HG02623 (cell line): Measurements from ENCODE around the gene MAP3K21.

Experiments
- ATAC-seq: cut with Tn5 transposase; IDR thresholded peaks from one replicate; pipeline ENCODE4 v1.9.1; 2021; ENCODE audit warnings: moderate library complexity; ENCODE audit not compliant: unreplicated experiment

MAP3K21 gene

DNA sequence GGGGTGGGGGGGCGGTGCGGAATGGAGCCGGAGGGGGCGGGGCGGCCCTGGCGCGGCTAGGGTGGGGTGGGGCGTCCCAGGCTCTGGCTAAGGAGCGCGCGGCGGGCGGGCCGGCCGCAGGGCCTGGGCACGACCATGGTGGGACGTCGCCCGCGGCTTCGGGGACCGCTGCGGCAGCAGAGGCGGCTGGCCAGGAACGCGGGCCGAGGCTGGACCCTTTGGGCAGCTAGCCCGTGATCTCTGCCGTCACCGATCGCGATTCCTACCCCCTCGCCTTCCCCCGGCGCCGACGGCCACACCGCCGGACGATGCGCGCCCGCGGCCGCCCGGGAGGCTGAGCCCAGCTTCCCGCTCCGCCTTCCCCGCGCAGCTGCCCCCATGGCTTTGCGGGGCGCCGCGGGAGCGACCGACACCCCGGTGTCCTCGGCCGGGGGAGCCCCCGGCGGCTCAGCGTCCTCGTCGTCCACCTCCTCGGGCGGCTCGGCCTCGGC is at the start of gene MAP3K21:
Gene MAP3K21 (plus strand): TSS at position 74 of the 491 bp plus-strand sequence. CDS start 305 bp downstream, at position 379.
- peak; percentile 36 for ATAC-seq

- no peak for ATAC-seq
Observed at GRCh38 chr1:233278631-233279030, 48.9 kb upstream of the MAP3K21 start.

- no peak for ATAC-seq
Observed at GRCh38 chr1:233279971-233280370, 47.6 kb upstream of the MAP3K21 start.

GRCh38 chr1:233281711-233282581 is 45.6 kb upstream of the MAP3K21 start:
- ATAC-seq = peak; percentile 92

DNA sequence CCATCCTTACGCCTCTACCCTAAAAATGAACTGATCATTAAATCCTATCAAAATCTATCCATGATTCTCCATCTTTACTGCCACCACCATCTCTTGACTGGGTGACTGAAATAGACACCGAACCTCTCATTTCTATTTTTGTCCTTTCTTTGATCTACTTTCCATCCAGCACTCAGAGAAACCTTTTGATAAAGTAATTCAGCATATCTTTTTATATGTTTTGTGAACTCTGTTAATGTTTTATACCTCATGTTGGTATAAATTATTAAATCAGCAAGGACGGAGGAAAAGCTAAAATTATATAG is 45.0 kb upstream of the MAP3K21 start:
- ATAC-seq = no peak

DNA sequence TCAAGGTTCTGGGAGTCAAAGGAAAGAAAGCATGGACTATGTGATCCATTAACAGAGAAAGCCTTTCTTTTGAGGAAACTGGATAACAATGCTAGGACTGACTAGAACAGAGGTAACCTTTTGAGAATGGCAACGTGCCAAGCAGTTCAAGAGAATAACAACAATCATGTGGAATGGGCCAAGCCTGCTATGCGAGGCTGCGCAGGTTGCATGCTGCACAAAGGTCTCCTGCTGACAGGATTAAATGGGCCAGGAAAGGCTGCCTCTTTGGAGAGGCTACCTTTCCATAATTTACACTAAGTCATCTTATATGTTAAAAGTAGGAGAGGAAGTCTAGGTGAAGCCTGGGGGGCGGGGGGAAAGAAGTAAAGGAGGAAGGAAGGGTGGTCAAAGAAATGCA is 37.8 kb upstream of the MAP3K21 start:
- ATAC-seq = no peak

DNA sequence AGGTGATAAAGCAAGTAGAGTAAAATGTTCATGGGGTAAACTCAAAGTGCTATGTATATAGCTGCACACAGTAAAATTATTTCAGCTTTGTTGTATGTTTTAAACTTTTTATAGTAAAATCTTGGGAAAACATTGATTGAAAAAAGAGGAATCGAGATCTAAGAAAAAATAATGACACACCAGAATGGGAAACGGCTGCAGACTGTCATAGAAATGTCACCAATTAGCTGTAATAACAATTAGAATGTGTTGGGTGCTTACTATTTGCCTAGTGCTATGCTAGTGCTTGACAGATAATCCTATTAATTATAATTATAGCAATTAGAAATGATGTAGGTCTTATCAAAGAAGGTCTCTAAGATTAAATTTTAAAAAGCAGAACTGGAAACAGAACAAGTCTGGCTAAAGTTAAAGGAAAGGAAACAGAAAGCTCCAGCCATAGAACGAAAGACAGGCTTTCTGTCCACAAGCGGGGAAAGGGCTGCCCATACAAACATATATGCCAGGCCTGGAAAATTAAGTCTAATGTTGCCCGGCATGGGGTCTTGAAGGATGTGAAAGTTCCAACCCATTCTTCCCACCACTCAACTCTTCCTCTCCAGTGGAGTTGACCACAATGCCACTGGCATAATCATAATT is 37.0 kb upstream of the MAP3K21 start:
- no peak for ATAC-seq

DNA sequence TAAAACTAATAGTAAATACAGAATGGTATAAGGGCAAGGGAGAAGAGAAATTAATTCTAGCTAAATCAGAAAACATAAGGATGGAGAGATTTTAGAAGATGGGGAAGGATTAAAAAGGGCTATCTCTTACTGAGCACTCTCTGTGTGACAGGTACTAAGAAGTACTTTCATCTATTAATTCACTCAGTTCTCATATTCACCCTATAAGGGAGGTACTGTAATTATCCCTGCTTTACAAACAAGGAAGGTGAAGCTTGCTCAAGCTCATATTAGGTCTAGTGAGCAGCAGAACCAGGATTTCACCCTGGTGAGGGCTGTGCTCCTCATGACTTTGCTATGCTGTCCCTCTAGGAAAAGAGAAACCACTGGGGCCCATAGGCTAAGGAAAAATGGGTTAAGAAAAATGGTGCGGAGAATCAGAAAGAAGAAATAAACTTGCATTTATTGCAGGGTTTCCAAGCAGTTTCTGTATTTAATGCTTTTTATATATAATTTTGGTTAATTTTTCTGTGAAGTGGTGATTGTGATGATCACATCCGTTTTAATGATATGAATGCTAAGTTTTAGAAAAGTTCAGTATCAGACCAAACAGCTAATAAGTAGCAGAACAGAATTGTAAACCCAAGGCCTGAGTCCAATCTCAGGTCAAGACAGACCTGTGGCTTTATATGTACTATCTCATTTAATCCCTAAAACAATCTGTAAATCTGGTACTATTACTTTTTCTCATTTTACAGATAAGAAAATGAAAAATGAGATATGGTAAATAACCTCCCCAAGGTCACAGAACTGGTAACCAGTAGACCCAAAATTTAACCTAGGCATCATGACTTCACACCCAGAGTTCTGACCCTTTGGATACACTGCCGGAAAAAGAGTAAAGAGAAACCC is 33.7 kb upstream of the MAP3K21 start:
- no peak for ATAC-seq

GRCh38 chr1:233294913-233295236 is 32.6 kb upstream of the MAP3K21 start:
- peak; percentile 39 for ATAC-seq

DNA sequence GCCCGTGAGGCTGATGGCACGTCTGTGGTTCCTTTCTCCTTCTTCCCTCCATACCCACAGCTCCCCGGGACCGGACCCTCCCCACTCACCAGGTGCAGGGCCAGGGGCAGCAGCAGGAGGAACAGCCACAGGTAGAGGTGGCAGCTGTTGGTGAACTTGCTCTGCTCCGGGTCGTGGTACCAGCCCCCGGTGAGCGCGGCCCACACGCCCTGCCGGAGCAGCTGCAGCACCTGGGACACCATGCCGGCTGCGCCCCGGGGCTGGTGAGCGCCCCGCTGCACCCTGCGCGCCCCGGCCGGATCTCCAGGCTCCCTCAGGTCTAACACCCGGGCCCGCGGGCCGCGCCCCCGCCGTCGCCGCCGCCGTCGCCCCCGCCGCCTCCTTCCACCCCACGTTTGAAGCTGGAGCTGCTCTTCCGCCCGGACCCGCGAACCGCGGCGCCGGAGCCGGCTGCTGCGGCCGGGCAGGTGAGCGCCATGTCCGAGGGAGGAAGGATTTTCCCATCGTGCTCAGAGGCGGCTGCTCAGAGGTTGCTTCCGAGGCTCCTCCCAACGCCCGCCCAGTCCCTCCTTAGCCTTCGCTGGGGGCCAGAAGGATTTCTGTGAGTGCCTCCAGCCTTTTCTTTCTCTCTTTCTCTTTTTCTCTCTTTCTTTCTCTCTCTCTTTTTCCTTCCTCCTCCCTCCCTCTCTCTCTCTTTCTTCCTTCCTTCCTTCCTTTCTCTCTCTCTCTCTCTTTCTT is 32.1 kb upstream of the MAP3K21 start, which contains the start of gene PCNX2:
Gene PCNX2 (minus strand): TSS at position 489 of the 738 bp plus-strand sequence. CDS start 247 bp downstream, at position 242.
- peak; percentile 94 for ATAC-seq

GRCh38 chr1:233295975-233296322 is 31.6 kb upstream of the MAP3K21 start:
- no peak for ATAC-seq

DNA sequence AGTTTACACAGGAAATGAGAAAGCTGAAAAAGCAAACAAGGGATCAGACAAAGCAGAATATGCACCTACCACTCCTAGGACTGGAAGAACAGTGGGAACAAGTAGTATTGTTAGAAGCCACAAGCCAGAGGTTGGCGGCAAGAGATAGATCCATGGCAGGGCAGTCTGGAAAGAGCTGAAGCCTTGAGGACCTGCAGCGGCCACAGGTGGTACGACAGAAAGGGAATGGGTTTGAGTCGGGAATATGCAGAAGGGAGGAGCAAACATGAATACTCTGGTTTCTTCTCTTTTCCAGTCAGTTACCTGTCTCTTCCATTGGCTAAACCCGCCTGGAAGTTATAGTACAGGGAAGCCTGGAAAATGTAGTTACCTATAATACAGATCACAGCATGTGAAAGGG is 28.1 kb upstream of the MAP3K21 start:
- ATAC-seq = no peak

DNA sequence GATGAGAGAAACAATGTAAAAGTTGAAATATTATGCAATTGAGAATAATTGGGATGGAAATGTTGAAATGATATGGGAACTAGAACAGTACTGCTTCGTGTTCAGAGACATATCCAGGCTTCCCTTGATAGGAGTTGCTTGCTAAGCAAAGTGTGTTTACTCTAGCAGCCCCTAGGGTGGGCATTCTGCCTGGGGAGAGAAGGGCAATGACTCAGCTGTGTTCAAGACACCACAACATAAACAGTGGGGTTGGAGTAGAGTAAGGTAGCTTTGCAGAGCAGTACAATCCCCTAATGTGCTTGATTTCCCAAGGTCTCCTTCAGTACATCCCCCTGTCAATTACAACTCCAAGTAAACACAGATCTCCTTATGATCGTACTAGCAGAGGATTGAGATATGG is 27.2 kb upstream of the MAP3K21 start:
- no peak for ATAC-seq

GRCh38 chr1:233304489-233305102 is 22.9 kb upstream of the MAP3K21 start:
- ATAC-seq = no peak

- ATAC-seq = no peak
Observed at GRCh38 chr1:233313434-233314155, 13.9 kb upstream of the MAP3K21 start.

DNA sequence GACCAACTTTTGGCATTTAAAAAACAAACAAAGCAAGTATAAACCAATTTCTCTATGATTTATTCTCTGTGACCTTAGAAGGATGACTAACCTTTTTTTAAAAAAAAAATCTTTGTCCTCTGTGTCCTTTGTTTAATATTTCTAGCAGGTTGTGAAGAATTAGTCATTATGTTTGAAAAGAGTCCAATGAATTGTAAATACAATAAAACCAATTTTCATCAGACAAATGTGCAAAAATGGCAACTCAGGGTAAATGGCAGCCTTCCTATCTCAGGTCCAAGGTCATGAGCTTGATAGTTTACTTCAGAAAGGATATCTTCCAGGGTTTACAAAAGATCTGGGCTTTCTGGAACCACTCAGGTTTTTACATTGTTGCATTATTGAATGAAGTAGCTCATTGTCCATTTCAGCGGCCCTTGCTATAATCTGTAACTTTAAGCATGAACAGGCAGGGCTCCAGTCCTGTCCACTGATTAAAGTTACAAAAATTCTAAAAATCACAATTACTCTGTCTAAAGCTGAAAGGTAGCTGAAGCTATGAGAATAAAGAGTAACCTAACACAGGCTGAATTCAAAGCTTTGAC is 11.7 kb upstream of the MAP3K21 start:
- ATAC-seq = no peak

DNA sequence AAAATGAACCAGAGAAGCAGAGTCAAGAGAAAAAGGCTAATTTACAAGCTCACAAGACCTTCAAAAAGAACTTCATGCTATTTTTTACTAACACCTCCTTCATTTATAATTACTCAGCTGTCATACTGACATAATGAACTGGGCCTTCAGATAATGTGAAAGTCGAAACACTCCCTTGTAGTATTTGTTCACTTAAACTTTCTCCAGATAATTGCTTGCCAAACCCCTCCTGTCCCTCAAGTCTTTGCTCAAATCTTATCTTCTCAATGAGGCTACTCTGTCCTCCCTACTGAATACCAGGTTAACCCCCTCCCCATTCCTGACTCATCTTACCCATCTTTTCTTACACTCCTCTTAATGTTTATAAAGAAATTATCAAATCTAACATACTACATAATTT is 11.1 kb upstream of the MAP3K21 start:
- no peak for ATAC-seq

DNA sequence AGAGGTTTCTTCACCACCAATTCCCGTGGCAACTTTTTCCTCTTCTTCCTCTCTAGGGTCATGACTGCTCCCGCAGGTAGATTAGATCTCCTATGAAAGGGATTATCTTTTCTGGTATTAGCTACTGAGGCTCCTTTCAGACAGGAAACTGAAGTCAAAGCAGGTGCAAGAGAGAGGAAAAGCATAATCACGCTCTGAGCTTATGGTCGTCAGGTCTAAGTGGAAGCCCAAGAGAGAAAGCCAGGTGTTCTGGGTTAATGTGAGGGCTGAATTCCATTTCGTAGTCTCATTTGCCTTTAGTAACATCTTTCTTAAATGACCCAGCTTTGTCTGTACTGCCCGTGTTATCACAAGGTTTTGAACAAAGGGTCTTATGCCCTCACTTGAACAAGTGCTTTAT is 8.3 kb upstream of the MAP3K21 start:
- ATAC-seq = no peak

- no peak for ATAC-seq
Observed at GRCh38 chr1:233320023-233320422, 7.5 kb upstream of the MAP3K21 start.
